Stimulated activated CD8-positive, alpha-beta memory T cell treated with anti-CD3 and anti-CD28 coated beads, Interleukin-15, amount 100 ng/mL, for 4 hours (primary cell): ENCODE data around the gene KLHL6.

Experiments
- DNase-seq, 2 donors: peaks; one replicate each; pipeline ENCODE4 v3.0.0-alpha.2; 2020; ENCODE audit warnings: low read depth in 2 of 2

KLHL6 gene

GRCh38 chr3:183564046-183564445, 8.5 kb upstream of the KLHL6 start:
- no peak for DNase-seq

GRCh38 chr3:183563536-183563874, 8.0 kb upstream of the KLHL6 start:
- no peak for DNase-seq

- DNase-seq = no peak
These were observed 5.1 kb upstream of the KLHL6 start for GRCh38 chr3:183560607-183561006.

- no peak for DNase-seq
These were observed 3.0 kb upstream of the KLHL6 start for GRCh38 chr3:183558495-183558894.

GRCh38 chr3:183556722-183557121, 1.2 kb upstream of the KLHL6 start:
- no peak for DNase-seq

GRCh38 chr3:183554377-183554776, 1.1 kb downstream of the KLHL6 start:
- no peak for DNase-seq

GRCh38 chr3:183553334-183554026, 2.0 kb downstream of the KLHL6 start:
- DNase-seq = no peak

- no peak for DNase-seq
These were observed 3.6 kb downstream of the KLHL6 start for GRCh38 chr3:183551930-183552329.

- no peak for DNase-seq
These were observed 7.2 kb downstream of the KLHL6 start for GRCh38 chr3:183548262-183548769.

GRCh38 chr3:183546625-183547024, 8.9 kb downstream of the KLHL6 start:
- no peak for DNase-seq

GRCh38 chr3:183545708-183546107, 9.8 kb downstream of the KLHL6 start:
- DNase-seq = no peak

GRCh38 chr3:183542355-183542754, 13.2 kb downstream of the KLHL6 start:
- DNase-seq = no peak

GRCh38 chr3:183541738-183542137, 13.8 kb downstream of the KLHL6 start:
- DNase-seq = no peak

- no peak for DNase-seq
These were observed 14.3 kb downstream of the KLHL6 start for GRCh38 chr3:183541235-183541655.

- DNase-seq = no peak
These were observed 14.8 kb downstream of the KLHL6 start for GRCh38 chr3:183540501-183541234.

GRCh38 chr3:183539811-183540210, 15.7 kb downstream of the KLHL6 start:
- DNase-seq = no peak

GRCh38 chr3:183538486-183538885, 17.0 kb downstream of the KLHL6 start:
- no peak for DNase-seq

- DNase-seq = no peak
These were observed 18.2 kb downstream of the KLHL6 start for GRCh38 chr3:183537295-183537730.

- DNase-seq = no peak
These were observed 19.1 kb downstream of the KLHL6 start for GRCh38 chr3:183536238-183536880.

GRCh38 chr3:183534249-183534648, 21.3 kb downstream of the KLHL6 start:
- DNase-seq = no peak

- no peak for DNase-seq
These were observed 21.9 kb downstream of the KLHL6 start for GRCh38 chr3:183533412-183534132.
